HUES48 (cell line): ENCODE results near the gene ACTR10.

Experiments used
- H3K27ac ChIP-seq: one replicate; pipeline ENCODE4 v1.7.0; 2013; ENCODE audit warnings: low read depth, low read length, inconsistent platforms
- H3K27me3 ChIP-seq: 2 replicates; pipeline ENCODE4 v1.6.1; 2013; ENCODE audit warnings: mild to moderate bottlenecking, low read length; ENCODE audit not compliant: control insufficient read depth, insufficient read depth
- H3K36me3 ChIP-seq: 2 replicates; pipeline ENCODE4 v1.6.1; 2013; ENCODE audit warnings: low read length; ENCODE audit not compliant: control insufficient read depth, insufficient read depth
- H3K4me1 ChIP-seq: 2 replicates; pipeline ENCODE4 v1.6.1; 2013; ENCODE audit warnings: mild to moderate bottlenecking, low read length; ENCODE audit not compliant: control insufficient read depth, insufficient read depth
- H3K4me3 ChIP-seq: 2 replicates; pipeline ENCODE4 v1.5.1; 2013; ENCODE audit warnings: mild to moderate bottlenecking, low read depth, low read length
- H3K9ac ChIP-seq: 2 replicates; pipeline ENCODE4 v1.6.1; 2013; ENCODE audit warnings: mild to moderate bottlenecking, low read depth, low read length, moderate library complexity
- H3K9me3 ChIP-seq: 2 replicates; pipeline ENCODE4 v1.6.1; 2013; ENCODE audit warnings: low read length; ENCODE audit not compliant: control insufficient read depth, insufficient read depth

ACTR10 gene

DNA sequence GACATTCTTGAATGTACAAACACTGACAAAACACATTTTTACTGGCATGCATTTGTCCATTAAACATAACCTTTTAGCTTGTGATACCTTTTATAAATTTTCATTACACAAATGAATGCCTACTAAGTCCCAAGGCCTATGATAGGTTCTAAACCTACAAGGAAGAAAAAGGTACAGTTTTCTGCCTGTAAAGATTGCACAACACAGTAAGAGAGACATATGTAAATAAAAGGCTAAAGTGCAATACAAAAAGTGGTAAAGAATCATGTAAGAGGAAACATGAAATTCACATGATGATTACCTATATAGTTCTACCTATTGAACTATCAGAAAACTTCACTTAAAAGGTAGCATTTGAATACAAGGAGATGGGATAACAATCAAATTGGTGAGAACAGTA, 83.8 kb downstream of the ACTR10 start:
- peaks cover 84% of the 10 kb centered on the region for H3K36me3 ChIP-seq

DNA sequence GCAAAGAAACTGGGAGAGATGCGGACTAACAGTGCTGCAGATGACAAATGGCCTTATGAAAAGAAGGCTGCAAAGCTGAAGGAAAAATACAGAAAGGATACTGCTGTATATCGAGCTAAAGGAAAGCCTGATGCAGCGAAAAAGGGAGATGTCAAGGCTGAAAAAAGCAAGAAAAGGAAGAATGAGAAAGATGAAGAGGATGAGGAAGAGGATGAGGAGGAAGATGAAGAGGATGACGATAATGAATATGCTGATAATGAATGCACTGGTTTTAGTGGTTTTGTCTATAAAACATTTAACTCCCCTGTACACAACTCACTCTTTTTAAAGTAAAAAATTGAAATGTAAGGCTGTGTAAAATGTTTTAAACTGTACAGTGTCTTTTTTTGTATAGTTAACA, 85.2 kb downstream of the ACTR10 start:
- H3K9me3 ChIP-seq = no peaks in the 10 kb centered on the region
- no peak overlapping the region for H3K4me3 ChIP-seq
- H3K27ac ChIP-seq = no peak overlapping the region
- no peak overlapping the region for H3K9ac ChIP-seq
- no peaks in the 10 kb centered on the region for H3K4me1 ChIP-seq
- H3K27me3 ChIP-seq = no peaks in the 10 kb centered on the region
- H3K36me3 ChIP-seq = peaks cover 85% of the 10 kb centered on the region

More for the DNA sequence above, 83.8 kb downstream of the ACTR10 start:
- H3K9ac ChIP-seq = no peak overlapping the region
- no peaks in the 10 kb centered on the region for H3K4me1 ChIP-seq
- H3K4me3 ChIP-seq = no peak overlapping the region
- no peak overlapping the region for H3K27ac ChIP-seq
- no peaks in the 10 kb centered on the region for H3K27me3 ChIP-seq
- H3K9me3 ChIP-seq = no peaks in the 10 kb centered on the region
